ENCODE results near the gene ADGRL2.

The ADGRL2 gene

GRCh38 chr1:81808760-81809159, 8.0 kb downstream of the ADGRL2 start:
- TF ChIP-seq CTCF (IDR thresholded peaks at IDR 0.05; ENCODE audit: low read depth, low read length, missing control alignments), result peak; percentile 36
- peak; percentile 9 for DNase-seq
- no peaks in the 10 kb centered on the region for H3K36me3 ChIP-seq (replicated peaks)
- H3K4me3 ChIP-seq (ENCODE audit: low read depth, low read length), result no peak overlapping the region
- H3K27ac ChIP-seq, result no peak overlapping the region
- H3K27me3 ChIP-seq (replicated peaks), result no peaks in the 10 kb centered on the region
- in situ Hi-C loops (cut with HindIII; ENCODE audit: low pct_ligation_motif_present, low sequenced_read_pairs), result no loop called here

- no peak for TF ChIP-seq CTCF (IDR thresholded peaks at IDR 0.05; ENCODE audit: low read depth, low read length, missing control alignments)
- Histone ChIP-seq H3K27ac (no peak overlapping the region), H3K36me3 (replicated peaks) (no peaks in the 10 kb centered on the region), H3K27me3 (replicated peaks) (no peaks in the 10 kb centered on the region), H3K4me3 (ENCODE audit: low read depth, low read length) (no peak overlapping the region)
- DNase-seq, result no peak
- in situ Hi-C loops (cut with HindIII; ENCODE audit: low pct_ligation_motif_present, low sequenced_read_pairs), result no loop called here
Measured at GRCh38 chr1:81809808-81810207, 9.1 kb downstream of the ADGRL2 start.

GRCh38 chr1:81811757-81812371, 11.1 kb downstream of the ADGRL2 start:
- in situ Hi-C loops (cut with HindIII; ENCODE audit: low pct_ligation_motif_present, low sequenced_read_pairs), result no loop called here
- TF ChIP-seq CTCF (IDR thresholded peaks at IDR 0.05; ENCODE audit: low read depth, low read length, missing control alignments), result no peak
- H3K36me3 ChIP-seq (replicated peaks), result no peaks in the 10 kb centered on the region
- H3K4me3 ChIP-seq (ENCODE audit: low read depth, low read length), result no peak overlapping the region
- H3K27ac ChIP-seq, result no peak overlapping the region
- H3K27me3 ChIP-seq (replicated peaks), result no peaks in the 10 kb centered on the region
- DNase-seq, result no peak

GRCh38 chr1:81812712-81813111, 12.0 kb downstream of the ADGRL2 start:
- no peaks in the 10 kb centered on the region for H3K27me3 ChIP-seq (replicated peaks)
- no peak overlapping the region for H3K27ac ChIP-seq
- no peaks in the 10 kb centered on the region for H3K36me3 ChIP-seq (replicated peaks)
- in situ Hi-C loops (cut with HindIII; ENCODE audit: low pct_ligation_motif_present, low sequenced_read_pairs), result no loop called here
- no peak for DNase-seq
- H3K4me3 ChIP-seq (ENCODE audit: low read depth, low read length), result no peak overlapping the region
- no peak for TF ChIP-seq CTCF (IDR thresholded peaks at IDR 0.05; ENCODE audit: low read depth, low read length, missing control alignments)

- no peak for DNase-seq
- no peak for TF ChIP-seq CTCF (IDR thresholded peaks at IDR 0.05; ENCODE audit: low read depth, low read length, missing control alignments)
- in situ Hi-C loops (cut with HindIII; ENCODE audit: low pct_ligation_motif_present, low sequenced_read_pairs), result no loop called here
Measured at GRCh38 chr1:81813691-81814090, 13.0 kb downstream of the ADGRL2 start.

GRCh38 chr1:81819613-81820012, 18.9 kb downstream of the ADGRL2 start:
- H3K27me3 ChIP-seq (replicated peaks), result no peaks in the 10 kb centered on the region
- H3K36me3 ChIP-seq (replicated peaks), result no peaks in the 10 kb centered on the region
- no peak overlapping the region for H3K4me3 ChIP-seq (ENCODE audit: low read depth, low read length)
- H3K27ac ChIP-seq, result no peak overlapping the region
- in situ Hi-C loops (cut with HindIII; ENCODE audit: low pct_ligation_motif_present, low sequenced_read_pairs), result no loop called here
- no peak for TF ChIP-seq CTCF (IDR thresholded peaks at IDR 0.05; ENCODE audit: low read depth, low read length, missing control alignments)
- no peak for DNase-seq

More at GRCh38 chr1:81813691-81814090, 13.0 kb downstream of the ADGRL2 start:
- Histone ChIP-seq H3K27me3 (replicated peaks) (no peaks in the 10 kb centered on the region), H3K36me3 (replicated peaks) (no peaks in the 10 kb centered on the region), H3K4me3 (ENCODE audit: low read depth, low read length) (no peak overlapping the region), H3K27ac (no peak overlapping the region)

All from brain microvascular endothelial cell (primary cell).